Stromal cell of bone marrow (primary cell): ENCODE results near the gene CFAP74.

ENCODE experiments used
- DNase-seq: peaks from one replicate; pipeline ENCODE4 v3.0.0-alpha.2; 2012; ENCODE audit warnings: low read depth

The CFAP74 gene

DNA sequence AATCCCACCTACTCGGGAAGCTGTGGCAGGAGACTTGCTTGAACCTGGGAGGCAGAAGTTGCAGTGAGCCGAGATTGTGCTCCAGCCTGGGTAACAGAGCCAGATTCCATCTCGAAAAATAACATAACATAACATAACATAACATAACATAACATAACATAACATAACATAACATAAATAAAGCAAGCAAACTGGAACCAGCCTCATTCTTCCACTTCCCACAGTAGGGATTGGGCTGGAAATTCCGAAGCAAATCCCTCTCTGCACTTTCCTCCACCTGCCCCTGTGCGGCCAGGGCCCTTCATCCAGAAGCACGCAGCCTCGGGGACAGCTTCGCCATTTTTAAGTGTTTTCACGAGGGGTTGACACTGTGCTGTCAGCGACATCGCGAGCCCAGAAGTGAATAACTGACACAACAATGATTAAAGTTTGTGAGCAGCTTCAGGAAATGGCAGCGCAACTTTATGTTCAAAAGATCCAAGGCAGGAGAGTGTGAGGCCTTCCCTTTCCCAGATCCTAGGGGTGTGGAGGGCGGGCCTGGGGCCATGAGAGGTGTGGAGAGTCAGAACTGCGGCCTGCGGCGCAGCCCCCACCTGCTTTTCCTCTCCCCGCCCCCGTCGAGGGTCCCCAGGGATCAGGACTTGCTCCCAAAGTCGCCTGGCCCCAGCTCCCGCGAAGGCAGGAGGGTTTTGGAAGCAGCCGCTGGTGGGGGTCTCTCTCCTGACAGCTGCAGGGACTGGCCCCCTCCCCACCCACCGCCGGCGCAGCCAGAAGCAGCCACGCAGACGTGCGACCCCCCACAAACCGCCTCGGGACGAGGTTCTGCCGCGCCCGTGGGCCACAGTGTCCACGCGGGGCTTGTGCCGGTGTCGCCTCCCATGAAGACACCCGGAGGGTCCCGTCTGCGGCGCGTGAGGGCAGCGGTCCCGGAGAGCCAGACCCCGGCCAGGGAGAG is 14.9 kb upstream of the CFAP74 start:
- DNase-seq, result no peak

DNA sequence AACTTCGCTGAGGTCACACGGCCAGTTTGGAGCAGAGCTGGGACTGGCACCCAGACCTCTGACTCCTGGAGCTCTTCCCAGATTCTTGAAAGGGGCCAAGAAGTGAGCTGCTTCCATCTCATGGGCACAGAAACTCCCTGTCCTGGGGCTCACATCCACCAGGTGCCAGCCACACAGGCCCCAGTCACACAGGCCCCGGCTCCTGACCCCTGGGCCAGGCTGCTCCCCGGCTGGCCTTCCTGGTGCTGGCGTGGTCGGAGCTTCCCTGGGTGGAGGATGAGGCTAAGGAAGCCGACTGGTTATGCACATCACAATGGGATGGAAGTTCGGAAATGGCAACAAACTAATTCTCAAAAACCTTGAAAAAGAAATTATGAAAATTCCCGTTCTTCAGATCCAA is 12.5 kb upstream of the CFAP74 start:
- DNase-seq, result no peak

DNA sequence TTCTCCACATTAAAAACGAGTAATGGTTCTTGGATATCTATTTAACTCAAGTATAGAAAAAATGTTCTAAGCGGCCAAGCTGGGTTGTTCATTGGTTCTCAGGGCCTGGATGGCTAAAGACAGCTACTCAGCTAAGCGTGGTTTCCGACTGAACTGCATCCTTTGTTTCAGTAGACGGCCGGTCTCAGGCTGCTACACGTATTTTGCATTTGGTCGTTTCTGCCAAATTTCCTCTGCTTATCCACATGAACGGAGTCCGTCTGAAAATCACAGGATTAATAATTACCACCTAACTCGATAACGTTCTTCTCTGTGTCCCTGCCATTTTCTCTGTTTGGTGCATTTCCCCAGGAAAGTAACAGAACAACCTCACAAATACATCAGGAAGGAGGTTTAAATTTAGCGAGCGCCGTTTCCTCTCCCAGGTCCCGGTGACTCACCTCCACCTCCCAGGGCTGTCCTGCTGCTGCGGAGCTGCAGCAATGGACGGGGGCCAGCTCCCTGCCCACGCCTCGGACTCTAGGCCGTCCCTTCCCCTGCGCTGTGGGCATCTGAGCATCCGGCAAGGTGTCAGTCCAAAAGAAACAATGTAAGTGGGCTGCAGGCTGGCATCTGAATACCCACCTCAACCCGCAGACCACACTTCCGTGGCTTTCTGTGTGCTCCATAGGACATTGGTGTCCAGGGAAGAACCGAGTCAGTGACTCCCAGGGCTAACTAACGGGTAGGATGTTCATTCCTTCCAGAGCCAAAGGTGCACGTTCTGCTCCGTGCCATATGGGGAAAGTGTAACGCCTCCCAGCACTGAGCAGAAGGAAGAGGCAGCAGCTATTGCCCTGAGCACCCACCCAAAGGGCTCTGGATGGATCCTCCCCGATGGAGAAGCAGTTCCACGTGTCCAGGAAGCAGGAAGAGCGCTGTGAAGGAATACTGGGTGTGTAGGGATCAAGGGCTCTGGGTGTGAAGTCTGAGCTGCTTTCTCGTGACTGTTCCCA is 11.5 kb upstream of the CFAP74 start:
- DNase-seq, result no peak

DNA sequence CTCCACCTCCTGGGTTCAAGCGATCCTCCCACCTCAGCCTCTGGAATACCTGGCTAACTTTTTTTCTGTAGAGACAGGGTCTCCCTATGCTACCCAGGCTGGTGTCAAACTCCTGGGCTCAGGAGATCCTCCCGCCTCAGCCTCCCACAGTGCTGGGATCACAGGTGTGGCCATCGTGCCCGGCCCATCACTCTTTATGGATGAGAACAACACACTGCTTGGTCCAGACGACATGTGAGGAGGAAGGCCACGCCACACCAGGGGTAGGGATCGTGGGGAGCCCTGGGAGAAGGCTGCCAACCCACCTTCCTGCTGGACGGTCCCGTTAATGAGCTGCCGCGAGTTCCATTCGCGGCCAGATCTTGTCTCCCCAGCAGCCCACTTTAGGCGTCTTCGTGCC is 10.6 kb upstream of the CFAP74 start:
- DNase-seq, result no peak

DNA sequence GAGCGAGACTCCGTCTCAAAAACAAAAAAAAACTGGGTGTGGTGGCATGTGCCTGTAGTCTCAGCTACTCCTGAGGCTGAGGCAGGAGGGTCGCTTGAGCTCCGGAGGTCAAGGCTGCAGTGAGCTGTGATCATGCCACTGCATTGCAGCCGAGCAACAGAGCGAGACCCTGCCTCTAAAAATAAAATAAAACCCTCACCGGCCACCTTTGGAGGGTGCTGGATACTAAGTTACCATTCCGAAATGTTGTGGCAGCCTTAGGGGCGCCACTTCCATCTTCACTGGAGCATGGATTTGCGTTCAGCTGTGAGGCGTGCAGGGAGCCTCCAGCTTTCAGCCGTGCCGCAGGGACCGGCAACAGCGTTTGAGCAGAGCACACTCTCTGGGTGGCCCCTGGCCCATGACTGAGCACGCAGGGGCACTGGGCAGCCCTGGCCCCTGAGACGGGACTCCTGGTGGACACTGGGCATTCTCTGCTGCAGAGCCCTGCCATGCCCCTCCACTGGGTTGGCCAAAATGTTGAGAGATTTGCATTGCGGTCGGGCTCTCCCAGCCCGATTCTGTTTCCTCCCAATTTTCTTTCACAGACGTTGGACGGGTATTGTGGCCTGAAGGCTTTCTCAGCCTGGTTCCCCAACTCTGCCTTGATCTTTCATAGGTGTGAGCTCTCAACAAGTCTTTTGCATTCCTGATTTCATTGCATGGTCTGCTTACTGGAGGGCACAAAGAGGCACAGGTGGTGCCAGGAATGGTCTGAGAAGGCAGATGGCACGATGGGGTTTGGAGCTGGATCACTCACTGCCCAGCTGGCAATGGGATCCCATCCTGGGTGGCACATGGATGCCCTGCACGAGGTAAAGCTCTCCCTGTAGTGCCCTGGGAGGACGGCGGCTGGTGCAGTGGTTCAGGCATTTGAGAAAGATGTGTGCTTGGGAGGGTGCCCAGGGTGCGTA is 5.8 kb upstream of the CFAP74 start:
- no peak for DNase-seq

DNA sequence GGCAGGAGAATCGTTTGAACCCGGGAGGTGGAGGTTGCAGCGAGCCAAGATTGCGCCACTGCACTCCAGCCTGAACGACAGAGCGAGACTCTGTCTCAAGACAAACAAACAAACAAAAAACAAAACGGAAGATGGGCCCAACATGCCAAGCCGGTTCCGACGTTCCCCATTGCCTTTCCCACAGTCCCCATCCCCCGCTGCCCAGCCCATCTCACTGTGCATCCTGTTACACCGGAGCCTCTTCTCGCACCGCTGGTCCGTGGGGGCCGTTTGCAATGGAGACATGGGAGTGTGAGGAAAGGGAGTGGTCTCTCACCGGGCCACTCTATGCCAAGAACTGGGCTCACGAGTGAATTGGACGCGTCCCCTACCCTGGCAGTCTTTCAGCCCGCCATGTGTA is 1.3 kb upstream of the CFAP74 start:
- no peak for DNase-seq

DNA sequence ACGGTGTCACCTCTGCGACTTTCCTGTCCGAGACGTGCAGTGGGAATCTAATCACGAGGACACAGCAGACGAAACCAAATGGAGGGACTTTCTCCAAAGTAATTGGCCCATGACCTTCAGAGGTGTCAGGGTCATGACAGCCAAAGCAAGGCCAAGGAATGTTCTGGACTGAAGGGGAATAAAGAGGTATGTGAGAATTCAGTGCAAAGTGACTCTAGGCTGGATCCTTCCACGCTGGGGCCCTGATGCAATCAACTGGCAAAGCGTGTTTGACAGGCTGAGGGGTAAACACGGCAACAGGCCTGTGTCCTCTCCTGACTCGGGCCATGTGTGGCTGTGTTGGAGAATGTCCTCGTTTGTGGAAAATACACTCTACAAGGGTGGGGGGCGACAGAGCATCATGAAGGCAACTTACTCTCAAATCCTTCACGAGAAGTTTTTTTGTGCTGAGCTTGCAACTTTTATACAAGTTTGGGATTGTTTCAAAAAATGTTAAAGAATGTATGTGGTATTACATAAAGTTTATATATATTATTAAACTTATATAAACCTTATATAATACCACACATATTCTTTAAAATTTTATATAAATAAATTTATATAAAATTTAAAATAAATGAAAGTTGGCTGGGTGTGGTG is 1.7 kb downstream of the CFAP74 start:
- no peak for DNase-seq

DNA sequence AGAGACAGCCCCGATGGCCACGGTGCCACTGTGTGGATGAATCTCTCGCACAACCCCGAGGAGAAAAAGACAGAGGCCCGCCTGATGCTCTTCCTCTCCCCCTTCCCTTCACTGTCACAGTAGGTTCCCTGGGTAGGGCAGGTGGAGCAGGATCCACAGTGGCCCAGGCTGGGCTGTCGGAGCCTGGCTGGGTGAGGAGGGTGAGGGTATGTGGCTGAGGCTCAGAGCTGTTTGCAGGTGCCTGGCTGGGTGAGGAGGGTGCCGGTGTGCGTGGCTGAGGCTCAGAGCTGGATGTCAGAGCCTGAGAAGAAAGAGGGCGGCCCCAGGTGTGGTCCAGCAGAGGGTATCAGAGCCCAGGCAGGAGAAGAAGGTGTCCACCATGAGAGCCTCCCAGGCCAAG is 2.7 kb downstream of the CFAP74 start:
- DNase-seq, result no peak

DNA sequence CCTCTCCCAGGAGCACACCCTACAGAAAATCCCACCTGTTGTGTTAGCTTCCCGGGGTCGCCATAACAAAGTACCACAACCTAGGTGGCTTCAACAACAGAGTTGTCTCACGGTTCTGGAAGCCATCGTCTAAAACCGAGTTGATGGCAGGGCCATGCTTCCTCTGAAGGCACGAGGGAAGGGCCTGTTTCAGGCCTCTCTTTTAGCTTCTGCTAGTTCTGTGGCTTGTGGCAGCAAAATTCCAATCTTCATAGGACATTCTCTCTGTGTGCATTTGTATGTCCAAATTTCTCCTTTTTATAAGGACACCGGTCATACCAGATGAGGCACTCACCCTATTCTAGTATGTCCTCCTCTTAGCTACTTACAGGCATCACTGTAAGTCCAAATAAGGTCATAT is 3.2 kb downstream of the CFAP74 start:
- DNase-seq, result no peak

DNA sequence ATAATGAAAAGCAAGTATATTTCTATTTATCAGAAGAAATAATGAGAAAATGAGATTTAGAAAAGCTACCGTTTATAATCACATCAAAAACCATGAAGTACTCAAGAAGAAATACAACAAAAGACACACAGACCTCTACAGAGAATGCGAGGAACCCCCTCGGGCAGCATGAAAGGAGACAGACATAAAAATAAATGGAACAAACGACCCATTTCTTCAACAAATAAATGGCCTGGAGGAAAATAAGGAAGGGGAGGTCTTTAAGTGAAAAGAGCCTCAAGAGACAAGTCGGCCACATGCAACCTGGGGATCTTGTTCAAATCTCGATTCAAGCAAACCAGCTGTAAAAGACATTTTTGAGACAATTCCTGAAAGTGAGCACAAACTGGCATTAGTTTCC is 6.0 kb downstream of the CFAP74 start:
- DNase-seq, result no peak

DNA sequence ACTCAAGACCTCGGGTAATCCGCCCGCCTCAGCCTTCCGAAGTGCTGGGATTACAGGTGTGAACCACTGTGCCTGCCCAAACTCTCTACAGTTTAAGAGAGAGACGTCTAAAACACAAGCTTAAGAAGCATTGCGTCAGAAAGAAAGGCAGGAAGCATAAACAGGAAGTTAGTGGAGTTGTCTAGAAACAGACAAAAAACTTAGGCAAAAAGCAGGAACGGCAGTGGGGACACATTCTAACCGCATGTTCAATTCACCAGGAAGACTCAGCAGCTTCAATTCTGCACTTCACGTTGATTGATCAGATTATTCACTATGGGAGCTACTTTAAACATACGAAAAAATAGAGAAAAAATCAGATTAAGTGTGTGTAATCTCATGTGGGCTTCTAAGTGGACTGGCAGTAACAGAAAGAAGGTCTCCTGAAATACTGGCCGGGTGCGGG is 7.4 kb downstream of the CFAP74 start:
- DNase-seq, result no peak

DNA sequence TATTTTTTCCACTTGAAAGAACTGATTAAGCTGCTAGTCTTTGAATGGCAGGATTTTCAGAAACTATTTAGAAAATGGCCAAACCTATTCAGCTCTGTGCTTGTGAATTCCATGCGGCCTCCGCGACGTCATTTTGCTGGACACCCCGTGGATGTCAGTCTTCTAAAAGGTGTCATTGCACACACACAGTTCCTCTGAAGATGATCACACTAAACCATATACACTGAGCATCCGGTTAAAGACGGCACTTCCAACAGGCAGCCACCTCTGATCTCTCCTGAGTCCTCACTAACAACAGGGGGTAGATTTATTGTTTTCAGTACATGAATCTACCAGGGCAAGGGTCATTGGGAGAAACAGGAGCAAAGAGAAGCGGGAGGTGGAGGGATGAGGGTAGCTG is 9.1 kb downstream of the CFAP74 start:
- no peak for DNase-seq

DNA sequence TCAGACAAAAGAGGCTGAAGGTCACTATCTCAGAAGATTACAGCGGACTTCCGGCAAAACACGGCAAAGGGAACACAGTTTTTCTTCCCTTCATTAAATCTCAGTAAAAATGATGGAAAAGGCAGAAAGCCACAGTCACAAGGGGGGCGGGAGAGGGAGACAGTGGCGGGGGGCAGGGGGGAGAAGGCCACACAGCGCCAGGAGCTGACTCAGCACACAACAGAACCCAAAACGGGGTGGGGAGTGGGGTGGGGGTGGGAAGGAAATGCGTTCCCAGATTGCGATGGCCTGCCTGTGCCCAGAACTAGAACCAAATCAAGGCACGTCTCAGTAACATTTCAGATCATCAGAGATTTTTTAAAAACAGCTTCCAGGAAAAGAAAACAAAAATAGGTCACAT is 13.4 kb downstream of the CFAP74 start:
- no peak for DNase-seq

DNA sequence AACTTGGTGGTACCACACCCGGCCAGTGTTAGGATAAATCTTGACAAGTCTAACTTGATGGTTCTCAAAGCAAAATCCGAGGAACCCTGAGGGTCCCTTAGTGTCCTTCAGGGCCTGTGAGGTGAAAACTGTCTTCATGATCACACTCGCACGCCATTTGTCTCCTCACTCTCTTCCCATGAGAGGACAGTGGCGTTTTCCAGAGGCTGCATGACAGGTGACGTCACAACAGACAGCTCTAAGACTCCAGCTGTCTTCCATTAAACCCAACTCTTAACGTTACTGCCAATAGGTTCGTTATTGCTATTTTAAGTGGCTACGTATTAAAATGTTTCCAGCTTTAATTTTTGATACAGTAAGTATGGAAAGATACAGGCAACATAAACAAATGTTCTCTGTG is 13.8 kb downstream of the CFAP74 start:
- DNase-seq, result no peak

DNA sequence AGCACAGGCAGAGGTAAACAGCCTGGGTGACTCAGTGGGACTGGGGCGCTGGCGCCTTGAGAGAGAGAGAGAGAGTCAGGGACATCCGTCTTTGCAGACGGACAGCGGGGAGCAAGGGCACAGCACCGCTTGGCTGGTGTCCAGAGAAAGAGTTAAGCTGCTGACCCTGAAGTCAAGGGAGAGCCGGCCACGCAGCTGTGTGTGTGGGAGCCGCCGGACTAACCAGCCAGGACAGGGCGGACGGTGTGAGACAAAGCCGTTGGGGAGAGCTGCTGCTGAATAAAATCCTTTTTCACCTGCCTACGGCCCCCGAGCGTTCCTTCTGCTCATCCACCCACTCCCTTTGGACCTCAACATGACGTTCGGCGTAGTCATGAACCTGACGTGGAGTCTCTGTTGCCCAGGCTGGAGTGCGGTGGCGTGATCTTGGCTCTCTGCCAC is 14.5 kb downstream of the CFAP74 start:
- DNase-seq, result no peak

DNA sequence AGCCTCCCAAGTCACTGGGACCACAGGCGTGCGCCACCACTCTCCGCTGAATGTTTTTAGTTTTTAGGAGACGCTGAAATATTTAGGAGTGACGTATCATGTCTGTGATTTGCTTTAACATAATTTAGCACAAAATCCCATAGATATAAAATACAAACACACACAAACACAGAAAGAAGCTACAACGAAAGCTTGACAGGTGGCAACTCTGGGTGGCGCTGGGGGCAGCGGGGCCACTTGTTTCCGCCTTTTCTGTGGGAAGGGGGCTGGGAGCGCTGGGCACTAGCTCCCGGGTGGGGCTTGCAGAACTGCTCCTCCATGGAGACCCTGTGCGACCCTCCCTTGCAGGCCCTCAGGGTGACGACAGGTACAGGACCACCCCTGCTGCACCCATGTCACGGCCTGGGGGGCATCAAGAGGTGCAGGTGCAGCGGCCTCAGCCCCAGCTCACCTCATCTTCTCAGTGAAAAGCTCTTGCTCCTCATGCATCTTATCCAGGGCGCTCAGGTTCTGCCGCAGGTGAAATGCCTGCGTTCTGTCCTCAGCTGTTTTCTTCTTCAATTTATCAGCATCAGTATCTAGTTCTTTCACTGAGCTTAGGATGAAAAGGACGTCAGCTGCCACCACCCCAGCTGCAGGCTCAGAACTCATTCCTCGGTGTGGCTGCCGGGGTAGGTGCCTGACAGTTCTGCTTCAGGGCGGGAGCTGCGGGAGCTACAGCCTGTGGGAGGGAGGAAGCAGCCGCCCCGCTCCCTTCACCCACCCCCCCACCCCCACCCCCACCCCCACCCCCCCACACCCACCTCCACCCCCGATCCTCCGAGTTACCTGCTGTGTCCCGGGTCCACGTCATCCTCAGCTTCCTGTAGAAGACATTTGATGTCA is 15.3 kb downstream of the CFAP74 start:
- DNase-seq, result no peak

DNA sequence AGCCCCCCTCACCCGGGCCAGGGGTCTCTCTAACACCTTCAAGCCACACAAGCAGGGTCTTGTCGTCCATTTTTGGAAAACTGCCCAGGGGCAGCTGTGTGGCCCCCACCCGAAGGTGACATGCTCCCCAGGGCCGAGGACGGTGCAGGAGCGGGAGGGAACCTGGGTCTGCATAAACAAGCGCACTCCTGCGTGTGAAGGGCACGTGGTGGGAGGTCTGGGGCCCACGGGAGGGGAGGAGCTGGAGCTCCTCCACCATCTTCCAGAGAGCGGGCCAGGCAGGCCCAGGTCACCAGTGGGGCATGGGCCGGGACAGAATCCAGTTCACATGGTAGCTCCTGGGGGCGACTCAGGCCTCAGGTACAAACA is 16.5 kb downstream of the CFAP74 start:
- no peak for DNase-seq

DNA sequence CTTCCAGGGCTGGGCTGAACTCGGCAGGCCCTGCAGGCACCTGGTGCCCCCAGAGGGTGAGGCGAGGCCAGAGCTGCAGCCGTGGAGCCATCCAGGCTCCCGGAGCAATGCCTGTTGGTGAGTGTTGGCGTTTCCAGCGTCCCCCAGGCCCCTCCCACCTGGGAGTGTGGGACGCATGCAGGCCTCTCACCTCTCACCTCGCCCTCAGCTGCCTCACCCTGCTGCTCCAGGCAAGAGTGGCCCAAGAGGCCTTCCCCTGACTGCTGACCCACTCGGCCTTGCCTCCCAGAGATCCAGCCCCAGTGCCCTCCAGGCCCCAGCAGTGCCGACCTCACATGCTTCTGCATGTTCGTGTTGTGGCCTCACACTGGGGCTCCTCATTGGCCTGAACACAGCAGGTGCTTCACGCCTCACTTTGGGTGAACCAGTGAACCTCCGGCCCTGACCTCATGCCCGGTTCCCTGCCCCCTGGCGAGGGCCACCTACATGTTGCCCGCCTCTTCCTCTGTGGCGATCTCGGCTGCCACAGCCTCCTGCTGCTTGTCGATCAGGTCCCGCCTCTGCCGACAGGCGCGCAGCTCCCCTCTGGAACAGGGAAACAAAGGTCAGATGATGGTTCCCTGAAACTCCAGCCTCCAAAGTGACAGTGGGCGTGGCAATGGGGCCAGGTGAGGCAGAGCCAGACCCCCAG is 17.0 kb downstream of the CFAP74 start:
- DNase-seq, result no peak

DNA sequence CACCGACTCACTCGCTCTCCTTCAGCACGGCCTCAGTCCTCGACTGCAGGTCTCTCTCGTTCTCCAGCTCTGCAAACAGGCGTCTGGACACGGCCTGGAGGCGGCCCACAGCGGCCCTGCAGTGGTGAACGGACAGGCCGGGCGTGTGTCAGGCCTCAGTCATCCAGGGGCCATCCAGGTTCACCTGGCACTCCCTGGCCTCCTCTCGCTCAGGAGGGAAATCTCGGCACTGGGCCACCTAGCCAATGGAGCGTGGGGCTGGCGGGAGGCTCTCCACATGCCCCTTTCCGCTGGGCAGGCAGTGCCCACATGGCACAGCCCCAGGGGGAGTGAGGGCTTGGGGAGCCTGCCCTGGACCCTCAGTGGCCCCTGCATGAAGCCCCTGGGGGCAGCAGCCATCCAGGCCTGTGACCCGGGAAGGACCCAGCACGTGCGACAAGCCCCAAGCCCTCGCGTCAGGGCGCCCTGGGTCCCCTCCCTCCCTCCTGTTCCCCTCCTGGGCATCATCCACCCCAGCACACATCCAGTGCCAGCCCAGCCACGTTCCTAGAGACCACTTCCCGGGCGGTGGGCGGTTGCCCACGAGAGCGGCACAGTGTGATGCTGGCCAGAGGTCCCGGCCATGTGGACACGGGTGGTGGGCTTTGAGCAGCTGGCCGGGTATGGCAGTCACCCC is 18.1 kb downstream of the CFAP74 start:
- DNase-seq, result no peak
